ENCODE measurements around the gene WNK4.

Gene WNK4

GRCh38 chr17:42748908-42749798, 31.3 kb upstream of the WNK4 start:
- no peaks in the 10 kb centered on the region for H3K27me3 ChIP-seq (ENCODE audit: insufficient read depth, poor library complexity, severe bottlenecking)
- TF ChIP-seq GABPA (IDR thresholded peaks at IDR 0.05; ENCODE audit: low read depth) (no peak), CTCF (IDR thresholded peaks at IDR 0.05; ENCODE audit: insufficient read depth, low read length) (no peak), POLR2AphosphoS5 (IDR thresholded peaks at IDR 0.05; ENCODE audit: low read depth) (no peak), SPI1 (IDR thresholded peaks at IDR 0.05; ENCODE audit: borderline replicate concordance, low read depth) (no peak), REST (IDR thresholded peaks at IDR 0.05; ENCODE audit: insufficient replicate concordance, low read depth) (no peak)
- H3K27ac ChIP-seq (replicated peaks), result no peak overlapping the region
- no peak for DNase-seq (ENCODE audit: low read depth in 1 of 2, low spot score in 1 of 2)
- no peak overlapping the region for H3K4me3 ChIP-seq (replicated peaks; ENCODE audit: insufficient read depth, low read length)

GRCh38 chr17:42750739-42751344, 29.6 kb upstream of the WNK4 start:
- peak in 1 of 2 experiments; percentile 13 for DNase-seq (ENCODE audit: low read depth in 1 of 2, low spot score in 1 of 2)
- H3K27me3 ChIP-seq (ENCODE audit: insufficient read depth, poor library complexity, severe bottlenecking), result no peaks in the 10 kb centered on the region
- TF ChIP-seq GABPA (IDR thresholded peaks at IDR 0.05; ENCODE audit: low read depth), result no peak
- peak; percentile 65; the same call in 1 of the 2 replicates for TF ChIP-seq SPI1 (IDR thresholded peaks at IDR 0.05; ENCODE audit: borderline replicate concordance, low read depth)
- H3K27ac ChIP-seq (replicated peaks), result no peak overlapping the region
- H3K4me3 ChIP-seq (replicated peaks; ENCODE audit: insufficient read depth, low read length), result no peak overlapping the region

- TF ChIP-seq POLR2AphosphoS5 (IDR thresholded peaks at IDR 0.05; ENCODE audit: low read depth), result no peak
- TF ChIP-seq CTCF (IDR thresholded peaks at IDR 0.05; ENCODE audit: insufficient read depth, low read length), result no peak
- TF ChIP-seq SPI1 (IDR thresholded peaks at IDR 0.05; ENCODE audit: borderline replicate concordance, low read depth), result no peak
- TF ChIP-seq GABPA (IDR thresholded peaks at IDR 0.05; ENCODE audit: low read depth), result no peak
- no peak for TF ChIP-seq REST (IDR thresholded peaks at IDR 0.05; ENCODE audit: insufficient replicate concordance, low read depth)
- Histone ChIP-seq H3K4me3 (replicated peaks; ENCODE audit: insufficient read depth, low read length) (no peak overlapping the region), H3K27ac (replicated peaks) (no peak overlapping the region), H3K27me3 (ENCODE audit: insufficient read depth, poor library complexity, severe bottlenecking) (no peaks in the 10 kb centered on the region)
- DNase-seq (ENCODE audit: low read depth in 1 of 2, low spot score in 1 of 2), result no peak
These were observed 28.8 kb upstream of the WNK4 start for GRCh38 chr17:42751628-42752027.

GRCh38 chr17:42754782-42755181, 25.6 kb upstream of the WNK4 start:
- H3K27ac ChIP-seq (replicated peaks), result no peak overlapping the region
- no peak for TF ChIP-seq CTCF (IDR thresholded peaks at IDR 0.05; ENCODE audit: insufficient read depth, low read length)
- H3K4me3 ChIP-seq (replicated peaks; ENCODE audit: insufficient read depth, low read length), result no peak overlapping the region
- DNase-seq (ENCODE audit: low read depth in 1 of 2, low spot score in 1 of 2), result no peak
- peaks cover 10% of the 10 kb centered on the region for H3K27me3 ChIP-seq (ENCODE audit: insufficient read depth, poor library complexity, severe bottlenecking)
